HepG2 (cell line): Measurements from ENCODE around the gene NIPAL3. TPM values are rescaled to one million over a fixed set of nuclear protein-coding genes. Genes with fewer than 3 reads are reported as not detected.

Experiments used
- ARNT2 ChIP-seq: sonication (generic); formaldehyde crosslinking; IDR thresholded peaks from 2 replicates; pipeline ENCODE4 v1.8.0; 2022; ENCODE audit warnings: mild to moderate bottlenecking, low read depth, missing genetic modification reagents, moderate library complexity
- EED ChIP-seq: sonication (generic); formaldehyde crosslinking; IDR thresholded peaks from 2 replicates; pipeline ENCODE4 v1.5.0; 2020; ENCODE audit warnings: mild to moderate bottlenecking, missing genetic modification reagents
- ELF3 ChIP-seq: IDR thresholded peaks from 2 replicates; pipeline ENCODE4 v1.6.1; 2016; ENCODE audit warnings: missing genetic modification reagents, missing compliant biosample characterization
- MIER2 ChIP-seq: IDR thresholded peaks from 2 replicates; pipeline ENCODE4 v1.6.1; 2016; ENCODE audit warnings: missing biosample characterization, missing genetic modification reagents
- NCOA2 ChIP-seq: sonication (generic); formaldehyde crosslinking; IDR thresholded peaks from 2 replicates; pipeline ENCODE4 v1.8.0; 2022; ENCODE audit warnings: inconsistent platforms
- POLR2A ChIP-seq, 2 experiments: IDR thresholded peaks; 2 replicates each; pipeline ENCODE4 v1.6.1; 2011; ENCODE audit warnings: low read depth in 2 of 2, low read length in 2 of 2, mild to moderate bottlenecking in 1 of 2, moderate library complexity in 1 of 2; ENCODE audit not compliant: insufficient read depth in 1 of 2
- RBFOX2 ChIP-seq: fragments of 200-400 bp; formaldehyde crosslinking; IDR thresholded peaks from 2 replicates; pipeline ENCODE4 v1.6.1; 2017; ENCODE audit warnings: low read depth, mild to moderate bottlenecking, low read length
- RBM39 ChIP-seq: fragments of 200-400 bp; formaldehyde crosslinking; IDR thresholded peaks from one replicate; pipeline ENCODE4 v1.6.1; 2018; ENCODE audit warnings: antibody characterized with exemption, mild to moderate bottlenecking, low read depth, low read length; ENCODE audit not compliant: poor library complexity, severe bottlenecking
- RXRA ChIP-seq: sonication (generic); formaldehyde crosslinking; IDR thresholded peaks from 2 replicates; pipeline ENCODE4 v1.5.1; 2020; ENCODE audit warnings: missing genetic modification reagents
- SP4 ChIP-seq: sonication (generic); formaldehyde crosslinking; IDR thresholded peaks from 2 replicates; pipeline ENCODE4 v1.8.1; 2023; ENCODE audit warnings: mild to moderate bottlenecking, missing genetic modification reagents
- ZNF431 ChIP-seq: sonication (generic); formaldehyde crosslinking; IDR thresholded peaks from 2 replicates; pipeline ENCODE4 v1.9.0; 2022; ENCODE audit warnings: missing genetic modification reagents, low read depth, mild to moderate bottlenecking, borderline replicate concordance
- ZNF670 ChIP-seq: sonication (generic); formaldehyde crosslinking; IDR thresholded peaks from 2 replicates; pipeline ENCODE4 v1.8.0; 2022; ENCODE audit warnings: mild to moderate bottlenecking, missing genetic modification reagents, borderline replicate concordance
- polyA plus RNA-seq, 8 experiments: library from polyadenylated mRNA; depleted of rRNA in 3 of 8; stranded (reverse) in 7 of 8; unstranded in 1 of 8; fragments of >200 nt; fragmentation: Illumina TruSeq in 4 of 8; extraction: Trizol in 4 of 8; gene quantifications; 2 replicates each; pipeline versions ENCODE4 v1.2.1 to v1.2.3, GENCODE V29; 2011 to 2016; ENCODE audit warnings: low read depth in 4 of 8, missing spikeins in 1 of 8, mixed read lengths in 1 of 8; ENCODE audit not compliant: insufficient read depth in 1 of 8
- total RNA-seq, 5 experiments: library from RNA; depleted of rRNA; stranded (reverse); fragments of >200 nt; fragmentation: Illumina TruSeq; extraction: Trizol; gene quantifications; 2 replicates each; pipeline ENCODE4 v1.2.3, GENCODE V29; 2016; ENCODE audit warnings: low read depth in 1 of 5
- TF ChIP-seq, protein P1 (sequence below): sonication (generic); formaldehyde crosslinking; IDR thresholded peaks from 2 replicates; pipeline ENCODE4 v1.8.0; 2022; ENCODE audit warnings: mild to moderate bottlenecking, missing genetic modification reagents; ENCODE audit not compliant: insufficient replicate concordance
- TF ChIP-seq, protein P2 (sequence below): sonication (generic); formaldehyde crosslinking; IDR thresholded peaks from 2 replicates; pipeline ENCODE4 v1.9.0; 2022; ENCODE audit warnings: low read depth, missing genetic modification reagents
- TF ChIP-seq, protein P3 (sequence below): sonication (generic); formaldehyde crosslinking; IDR thresholded peaks from 2 replicates; pipeline ENCODE4 v1.4.0; 2020; ENCODE audit warnings: missing genetic modification reagents
- TF ChIP-seq, protein P4 (sequence below): sonication (generic); formaldehyde crosslinking; IDR thresholded peaks from 2 replicates; pipeline ENCODE4 v1.4.0; 2020; ENCODE audit warnings: missing genetic modification reagents
- TF ChIP-seq, protein P5 (sequence below), 2 experiments: sonication (generic) in 1 of 2; formaldehyde crosslinking in 1 of 2; IDR thresholded peaks; 2 replicates each; pipeline versions ENCODE4 v1.4.0 to v1.6.1; 2018 to 2020; ENCODE audit warnings: missing genetic modification reagents in 2 of 2, borderline replicate concordance in 1 of 2, low read depth in 1 of 2, mild to moderate bottlenecking in 1 of 2, missing biosample characterization in 1 of 2

The NIPAL3 gene
- total and polyA plus RNA-seq, 2 of the 13 experiments (the other 11 are each of a cell fraction or from before 2014, with no cell fraction given): 5.6 to 8.6 TPM

DNA sequence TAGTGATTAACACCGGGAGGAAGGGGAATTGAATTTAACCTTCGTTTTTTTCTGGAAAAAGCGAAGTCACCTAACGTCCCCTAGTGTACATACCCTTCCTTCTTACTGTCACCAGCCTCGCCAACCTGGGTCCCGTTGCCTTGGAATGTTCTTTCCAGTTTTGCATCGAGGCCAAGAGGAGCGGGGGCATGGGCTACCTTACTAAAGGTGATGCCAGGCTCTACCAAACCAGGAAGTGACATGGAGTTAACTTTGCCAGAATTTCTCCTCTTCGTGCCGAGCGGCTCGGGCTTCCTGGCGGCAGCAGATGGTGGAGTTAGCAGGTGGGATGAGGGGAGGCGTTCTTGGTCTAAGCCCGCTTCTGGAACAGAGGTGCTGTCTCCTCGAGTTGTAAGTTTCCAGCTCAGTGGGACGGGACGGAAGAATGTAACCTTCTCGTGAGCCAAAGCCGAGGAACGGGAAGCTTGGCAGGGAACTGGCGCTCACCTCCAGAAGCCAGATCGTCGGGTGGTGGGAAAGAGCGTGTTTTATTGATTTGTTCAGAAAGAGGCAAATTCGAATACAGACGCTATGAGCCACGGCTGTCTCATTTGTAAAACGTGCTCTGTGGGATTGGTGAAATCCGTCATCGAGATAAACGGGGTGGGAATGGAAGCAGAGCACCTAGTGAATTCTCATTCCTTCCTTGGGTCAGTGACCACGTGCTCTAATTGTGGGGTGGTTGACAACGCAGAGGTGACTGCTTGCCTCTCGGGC, 486 bp downstream of the NIPAL3 start (continued):
- TF ChIP-seq, protein P1, sequence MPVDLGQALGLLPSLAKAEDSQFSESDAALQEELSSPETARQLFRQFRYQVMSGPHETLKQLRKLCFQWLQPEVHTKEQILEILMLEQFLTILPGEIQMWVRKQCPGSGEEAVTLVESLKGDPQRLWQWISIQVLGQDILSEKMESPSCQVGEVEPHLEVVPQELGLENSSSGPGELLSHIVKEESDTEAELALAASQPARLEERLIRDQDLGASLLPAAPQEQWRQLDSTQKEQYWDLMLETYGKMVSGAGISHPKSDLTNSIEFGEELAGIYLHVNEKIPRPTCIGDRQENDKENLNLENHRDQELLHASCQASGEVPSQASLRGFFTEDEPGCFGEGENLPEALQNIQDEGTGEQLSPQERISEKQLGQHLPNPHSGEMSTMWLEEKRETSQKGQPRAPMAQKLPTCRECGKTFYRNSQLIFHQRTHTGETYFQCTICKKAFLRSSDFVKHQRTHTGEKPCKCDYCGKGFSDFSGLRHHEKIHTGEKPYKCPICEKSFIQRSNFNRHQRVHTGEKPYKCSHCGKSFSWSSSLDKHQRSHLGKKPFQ (CRISPR knock-in tag): no peak
- TF ChIP-seq, protein P2, sequence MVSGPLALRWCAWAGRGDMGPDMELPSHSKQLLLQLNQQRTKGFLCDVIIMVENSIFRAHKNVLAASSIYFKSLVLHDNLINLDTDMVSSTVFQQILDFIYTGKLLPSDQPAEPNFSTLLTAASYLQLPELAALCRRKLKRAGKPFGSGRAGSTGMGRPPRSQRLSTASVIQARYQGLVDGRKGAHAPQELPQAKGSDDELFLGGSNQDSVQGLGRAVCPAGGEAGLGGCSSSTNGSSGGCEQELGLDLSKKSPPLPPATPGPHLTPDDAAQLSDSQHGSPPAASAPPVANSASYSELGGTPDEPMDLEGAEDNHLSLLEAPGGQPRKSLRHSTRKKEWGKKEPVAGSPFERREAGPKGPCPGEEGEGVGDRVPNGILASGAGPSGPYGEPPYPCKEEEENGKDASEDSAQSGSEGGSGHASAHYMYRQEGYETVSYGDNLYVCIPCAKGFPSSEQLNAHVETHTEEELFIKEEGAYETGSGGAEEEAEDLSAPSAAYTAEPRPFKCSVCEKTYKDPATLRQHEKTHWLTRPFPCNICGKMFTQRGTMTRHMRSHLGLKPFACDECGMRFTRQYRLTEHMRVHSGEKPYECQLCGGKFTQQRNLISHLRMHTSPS: 0 out of 2 replicates have a peak, but pooled peaks have one; percentile 2
- TF ChIP-seq MIER2 (CRISPR knock-in tag): no peak
- TF ChIP-seq RBFOX2: no peak
- TF ChIP-seq ARNT2 (CRISPR knock-in tag): no peak
- TF ChIP-seq, protein P3, sequence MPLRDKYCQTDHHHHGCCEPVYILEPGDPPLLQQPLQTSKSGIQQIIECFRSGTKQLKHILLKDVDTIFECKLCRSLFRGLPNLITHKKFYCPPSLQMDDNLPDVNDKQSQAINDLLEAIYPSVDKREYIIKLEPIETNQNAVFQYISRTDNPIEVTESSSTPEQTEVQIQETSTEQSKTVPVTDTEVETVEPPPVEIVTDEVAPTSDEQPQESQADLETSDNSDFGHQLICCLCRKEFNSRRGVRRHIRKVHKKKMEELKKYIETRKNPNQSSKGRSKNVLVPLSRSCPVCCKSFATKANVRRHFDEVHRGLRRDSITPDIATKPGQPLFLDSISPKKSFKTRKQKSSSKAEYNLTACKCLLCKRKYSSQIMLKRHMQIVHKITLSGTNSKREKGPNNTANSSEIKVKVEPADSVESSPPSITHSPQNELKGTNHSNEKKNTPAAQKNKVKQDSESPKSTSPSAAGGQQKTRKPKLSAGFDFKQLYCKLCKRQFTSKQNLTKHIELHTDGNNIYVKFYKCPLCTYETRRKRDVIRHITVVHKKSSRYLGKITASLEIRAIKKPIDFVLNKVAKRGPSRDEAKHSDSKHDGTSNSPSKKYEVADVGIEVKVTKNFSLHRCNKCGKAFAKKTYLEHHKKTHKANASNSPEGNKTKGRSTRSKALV: 0 out of 2 replicates have a peak, but pooled peaks have one; percentile 7
- TF ChIP-seq, protein P4, sequence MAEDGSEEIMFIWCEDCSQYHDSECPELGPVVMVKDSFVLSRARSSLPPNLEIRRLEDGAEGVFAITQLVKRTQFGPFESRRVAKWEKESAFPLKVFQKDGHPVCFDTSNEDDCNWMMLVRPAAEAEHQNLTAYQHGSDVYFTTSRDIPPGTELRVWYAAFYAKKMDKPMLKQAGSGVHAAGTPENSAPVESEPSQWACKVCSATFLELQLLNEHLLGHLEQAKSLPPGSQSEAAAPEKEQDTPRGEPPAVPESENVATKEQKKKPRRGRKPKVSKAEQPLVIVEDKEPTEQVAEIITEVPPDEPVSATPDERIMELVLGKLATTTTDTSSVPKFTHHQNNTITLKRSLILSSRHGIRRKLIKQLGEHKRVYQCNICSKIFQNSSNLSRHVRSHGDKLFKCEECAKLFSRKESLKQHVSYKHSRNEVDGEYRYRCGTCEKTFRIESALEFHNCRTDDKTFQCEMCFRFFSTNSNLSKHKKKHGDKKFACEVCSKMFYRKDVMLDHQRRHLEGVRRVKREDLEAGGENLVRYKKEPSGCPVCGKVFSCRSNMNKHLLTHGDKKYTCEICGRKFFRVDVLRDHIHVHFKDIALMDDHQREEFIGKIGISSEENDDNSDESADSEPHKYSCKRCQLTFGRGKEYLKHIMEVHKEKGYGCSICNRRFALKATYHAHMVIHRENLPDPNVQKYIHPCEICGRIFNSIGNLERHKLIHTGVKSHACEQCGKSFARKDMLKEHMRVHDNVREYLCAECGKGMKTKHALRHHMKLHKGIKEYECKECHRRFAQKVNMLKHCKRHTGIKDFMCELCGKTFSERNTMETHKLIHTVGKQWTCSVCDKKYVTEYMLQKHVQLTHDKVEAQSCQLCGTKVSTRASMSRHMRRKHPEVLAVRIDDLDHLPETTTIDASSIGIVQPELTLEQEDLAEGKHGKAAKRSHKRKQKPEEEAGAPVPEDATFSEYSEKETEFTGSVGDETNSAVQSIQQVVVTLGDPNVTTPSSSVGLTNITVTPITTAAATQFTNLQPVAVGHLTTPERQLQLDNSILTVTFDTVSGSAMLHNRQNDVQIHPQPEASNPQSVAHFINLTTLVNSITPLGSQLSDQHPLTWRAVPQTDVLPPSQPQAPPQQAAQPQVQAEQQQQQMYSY (CRISPR knock-in tag): no peak
- TF ChIP-seq SP4 (CRISPR knock-in tag): no peak
- no peak for TF ChIP-seq ELF3 (CRISPR knock-in tag)
- peak; percentile 48; the same call in 1 of the 2 replicates for TF ChIP-seq EED (CRISPR knock-in tag)
- TF ChIP-seq RXRA (CRISPR knock-in tag): no peak
- no peak for TF ChIP-seq NCOA2 (CRISPR knock-in tag)
- no peak; the same call in 1 of the 2 replicates for TF ChIP-seq ZNF670 (CRISPR knock-in tag)
- TF ChIP-seq, protein P5, sequence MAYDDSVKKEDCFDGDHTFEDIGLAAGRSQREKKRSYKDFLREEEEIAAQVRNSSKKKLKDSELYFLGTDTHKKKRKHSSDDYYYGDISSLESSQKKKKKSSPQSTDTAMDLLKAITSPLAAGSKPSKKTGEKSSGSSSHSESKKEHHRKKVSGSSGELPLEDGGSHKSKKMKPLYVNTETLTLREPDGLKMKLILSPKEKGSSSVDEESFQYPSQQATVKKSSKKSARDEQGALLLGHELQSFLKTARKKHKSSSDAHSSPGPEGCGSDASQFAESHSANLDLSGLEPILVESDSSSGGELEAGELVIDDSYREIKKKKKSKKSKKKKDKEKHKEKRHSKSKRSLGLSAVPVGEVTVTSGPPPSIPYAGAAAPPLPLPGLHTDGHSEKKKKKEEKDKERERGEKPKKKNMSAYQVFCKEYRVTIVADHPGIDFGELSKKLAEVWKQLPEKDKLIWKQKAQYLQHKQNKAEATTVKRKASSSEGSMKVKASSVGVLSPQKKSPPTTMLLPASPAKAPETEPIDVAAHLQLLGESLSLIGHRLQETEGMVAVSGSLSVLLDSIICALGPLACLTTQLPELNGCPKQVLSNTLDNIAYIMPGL (CRISPR knock-in tag; IDR thresholded peaks at IDR 0.05; ENCODE audit: borderline replicate concordance in 1 of 2, low read depth in 1 of 2): peak in 1 of 2 experiments; percentile 16; a peak in 1 of 4 replicates
- TF ChIP-seq ZNF431 (CRISPR knock-in tag): 0 out of 2 replicates have a peak, but pooled peaks have one; percentile 42
- no peak for TF ChIP-seq POLR2A (IDR thresholded peaks at IDR 0.05; ENCODE audit: insufficient read depth in 1 of 2, low read depth in 2 of 2, low read length in 2 of 2)
- no peak for TF ChIP-seq RBM39
